ENCODE measurements around the gene LAPTM5.
"Not testable (repeated sequence)": the region's sequence is repeated elsewhere in the genome, so short reads cannot be mapped to it uniquely, and the experiment has no call there.

Gene LAPTM5

DNA sequence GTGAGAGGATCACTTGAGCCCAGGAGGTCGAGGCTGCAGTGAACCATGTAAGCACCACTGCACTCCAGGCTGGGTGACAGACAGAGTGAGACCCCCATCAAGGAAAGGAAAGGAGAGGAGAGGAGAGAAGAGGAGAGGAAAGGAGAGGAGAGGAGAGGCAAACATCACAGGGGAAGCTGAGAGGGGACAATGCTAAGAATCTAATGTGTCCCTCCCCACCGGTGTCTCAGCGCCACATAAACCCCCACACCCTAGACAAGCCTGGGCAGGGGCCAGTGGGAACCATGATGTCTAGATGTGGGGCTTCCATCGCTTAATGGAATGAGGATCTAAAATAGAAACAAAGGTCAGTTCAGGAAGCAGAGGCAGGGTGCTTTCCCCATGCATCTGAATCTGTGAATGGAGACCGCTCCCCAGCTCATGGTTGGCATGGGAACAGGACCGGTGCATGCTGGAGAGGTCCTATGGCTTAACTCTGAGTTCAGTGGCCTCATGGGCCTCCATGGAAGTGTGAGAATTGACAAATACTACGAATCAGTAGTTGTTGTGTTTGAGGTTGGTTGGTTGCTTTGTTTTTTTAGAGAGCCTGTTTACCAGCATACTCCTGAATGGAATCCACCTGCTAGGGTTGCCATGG, 16.3 kb upstream of the LAPTM5 start:
- peak; percentile 55 for FAIRE-seq
- DNase-seq (ENCODE audit: low spot score), result no peak

DNA sequence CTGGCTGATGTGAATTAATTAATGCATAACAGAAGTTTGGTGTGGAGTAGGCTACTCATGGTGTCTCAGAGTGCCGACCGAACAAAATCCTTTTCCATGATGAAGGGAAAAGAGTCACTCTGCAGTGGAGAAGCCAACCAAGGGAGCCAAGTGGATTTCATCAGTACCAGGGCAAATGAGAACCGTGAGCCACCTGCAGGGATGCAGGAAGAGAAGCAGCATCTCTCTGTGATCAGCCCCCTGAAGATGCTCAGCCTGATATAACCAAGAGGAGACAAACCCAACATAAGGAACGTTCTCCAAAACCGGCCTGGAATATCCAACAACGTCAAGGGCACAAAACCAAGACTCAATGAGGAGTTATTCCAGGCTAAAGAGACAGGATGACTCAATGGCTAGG, 13.4 kb upstream of the LAPTM5 start:
- FAIRE-seq (no peak), DNase-seq (ENCODE audit: low spot score) (no peak)

DNA sequence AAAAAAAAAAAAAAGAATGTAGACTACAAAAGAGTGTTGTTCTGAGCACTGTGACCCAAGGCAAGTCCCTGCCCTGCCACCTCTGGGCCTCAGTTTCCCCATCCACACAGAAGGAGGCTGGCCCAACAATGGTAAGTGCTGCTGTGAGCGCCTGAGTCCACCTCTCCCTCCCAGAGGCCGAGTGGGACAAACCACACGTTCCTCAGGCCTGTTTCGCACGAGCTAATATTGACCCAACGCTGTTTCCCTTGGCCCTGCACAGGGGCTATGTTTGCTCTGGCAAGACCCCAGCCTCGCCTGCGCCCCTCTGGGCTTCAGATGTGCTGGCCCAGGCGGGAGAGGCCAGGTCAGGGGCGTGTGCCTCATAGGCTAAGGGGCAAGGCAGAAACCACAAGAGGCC, 12.6 kb upstream of the LAPTM5 start:
- FAIRE-seq (no peak), DNase-seq (ENCODE audit: low spot score) (no peak)

DNA sequence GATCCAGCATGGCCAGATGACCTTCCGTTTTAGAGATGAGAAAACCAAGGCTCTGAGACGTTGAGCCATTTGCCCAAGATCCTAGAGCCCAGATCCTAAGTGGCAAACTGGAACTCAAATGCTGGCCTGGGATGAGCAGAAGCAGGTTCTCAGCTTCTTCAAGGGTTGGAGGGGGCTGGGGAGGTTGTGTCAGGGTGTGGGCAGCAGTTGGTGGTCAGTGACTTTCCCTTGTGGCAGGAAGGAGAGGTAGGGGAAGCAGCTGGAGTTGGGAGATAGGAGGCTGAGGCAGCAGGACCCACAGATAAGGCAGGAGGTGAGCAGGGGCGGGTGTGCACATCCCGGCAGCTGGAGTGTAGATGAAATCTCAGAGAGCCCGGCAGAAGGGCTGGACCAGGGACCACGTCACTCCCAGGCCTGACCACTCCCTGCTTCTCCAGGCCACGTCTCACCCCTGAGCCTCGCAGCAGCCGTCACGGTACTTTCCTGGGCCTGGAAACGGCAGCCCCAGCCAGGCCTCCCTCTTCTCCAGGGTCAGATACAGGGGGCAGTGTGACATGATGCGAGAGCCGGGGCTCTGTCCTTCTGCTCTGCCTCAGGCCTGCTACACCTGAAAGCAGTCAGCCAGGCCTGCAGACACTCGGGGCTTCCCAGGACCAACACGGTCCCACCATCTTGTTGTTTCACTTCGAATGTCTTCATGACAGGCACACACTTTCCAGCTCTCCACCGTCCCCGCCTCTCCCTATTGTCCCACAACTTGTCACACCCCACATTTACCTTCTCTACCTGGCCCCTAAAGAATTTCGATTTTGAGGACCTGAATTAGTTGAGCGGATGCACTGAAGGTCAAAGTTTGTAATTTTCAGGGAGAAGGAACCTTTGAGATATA, 11.5 kb upstream of the LAPTM5 start:
- FAIRE-seq (no peak), DNase-seq (ENCODE audit: low spot score) (no peak)

DNA sequence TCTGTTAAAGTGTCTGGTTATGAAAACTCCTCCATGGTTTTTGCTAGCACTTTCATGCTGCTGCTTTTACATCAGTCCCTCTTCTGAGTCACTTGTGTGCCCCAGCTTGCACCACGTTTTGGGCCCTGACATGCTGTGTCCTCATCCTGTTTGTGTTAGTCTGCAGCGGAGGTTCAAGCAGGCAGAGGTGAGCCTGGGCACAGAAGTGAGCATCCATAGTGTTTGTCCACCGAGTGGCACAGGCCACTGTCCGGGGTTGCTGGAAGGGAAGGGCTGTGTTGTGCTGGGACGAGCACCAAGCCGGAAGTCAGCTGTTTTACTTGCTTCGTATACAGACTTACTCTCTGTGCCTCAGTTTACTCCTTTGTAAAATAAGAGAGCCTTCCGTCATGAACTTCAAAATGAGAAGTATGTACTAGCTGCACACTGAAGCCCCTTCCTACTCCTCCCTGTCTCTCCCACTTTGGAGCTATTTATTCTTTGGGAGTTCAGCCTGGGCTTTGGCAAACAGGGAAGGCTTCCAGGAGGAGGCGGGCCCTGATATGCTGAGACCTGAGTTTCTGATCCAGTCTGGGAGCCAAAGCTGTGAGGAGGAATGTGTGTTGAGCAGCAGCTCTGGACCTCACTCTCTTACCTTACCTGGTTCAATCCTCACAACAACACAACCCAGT, 10.7 kb upstream of the LAPTM5 start:
- peak; percentile 20 for FAIRE-seq

DNA sequence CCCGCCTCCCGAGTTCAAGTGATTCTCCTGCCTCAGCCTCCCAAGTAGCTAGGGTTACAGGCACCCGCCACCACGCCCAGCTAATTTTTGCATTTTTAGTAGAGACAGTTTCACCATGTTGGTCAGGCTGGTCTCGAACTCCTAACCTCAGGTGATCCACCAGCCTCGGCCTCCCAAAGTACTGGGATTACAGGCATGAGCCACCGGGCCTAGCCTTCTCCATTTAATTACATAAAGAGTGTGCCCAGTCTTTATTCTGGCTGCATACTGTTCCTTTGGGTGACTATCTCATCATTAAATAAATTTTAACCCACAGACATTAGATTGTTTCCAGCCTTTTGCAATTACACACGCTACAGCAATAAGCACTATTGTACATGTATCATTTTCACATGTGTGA, 9.4 kb upstream of the LAPTM5 start:
- not testable (repeated sequence) for DNase-seq (ENCODE audit: low spot score); FAIRE-seq

More for the DNA sequence above, 10.7 kb upstream of the LAPTM5 start:
- no peak for DNase-seq (ENCODE audit: low spot score)

DNA sequence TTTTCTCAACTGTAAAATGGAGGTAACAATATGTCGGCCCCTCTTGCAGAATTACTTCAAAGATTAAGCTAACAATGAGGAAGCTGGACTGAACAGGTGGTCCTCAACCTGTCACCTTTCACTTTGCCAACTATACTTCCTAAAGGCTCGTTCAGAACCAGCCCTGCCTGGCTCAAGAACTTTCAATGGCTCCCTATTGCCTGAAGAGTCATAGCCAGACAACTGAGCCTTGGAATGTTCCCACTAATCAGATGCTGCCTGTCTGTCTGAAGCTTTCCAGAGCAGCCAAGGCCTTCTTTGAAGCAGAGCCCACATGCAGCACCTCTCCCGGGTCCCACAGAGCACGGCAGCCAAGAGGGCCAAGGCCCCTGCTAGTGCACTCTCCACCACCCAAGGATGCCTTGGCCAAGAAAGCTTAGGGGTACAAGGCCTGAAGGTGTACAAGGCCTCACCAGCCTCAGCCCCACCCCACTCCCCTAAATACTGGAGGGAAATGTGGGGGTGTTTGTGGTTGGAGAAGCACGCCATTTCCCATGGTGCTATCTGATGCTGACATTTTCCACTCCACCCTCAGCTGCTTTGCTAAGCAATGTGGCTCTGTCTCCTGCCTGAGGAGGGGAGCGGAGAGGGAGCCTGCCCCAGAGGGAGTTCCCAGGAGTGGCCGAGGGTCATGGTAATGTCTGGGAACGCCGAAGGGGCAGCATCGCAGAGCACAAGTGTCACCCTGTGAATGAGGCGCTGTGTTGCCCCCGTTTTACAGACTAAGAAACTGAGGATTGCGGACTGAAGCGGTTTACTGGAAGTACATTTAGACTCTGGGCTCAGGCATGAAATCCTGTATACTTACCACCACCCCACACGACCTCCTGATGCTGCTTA, 8.2 kb upstream of the LAPTM5 start:
- FAIRE-seq, result no peak
- DNase-seq (ENCODE audit: low spot score), result no peak

DNA sequence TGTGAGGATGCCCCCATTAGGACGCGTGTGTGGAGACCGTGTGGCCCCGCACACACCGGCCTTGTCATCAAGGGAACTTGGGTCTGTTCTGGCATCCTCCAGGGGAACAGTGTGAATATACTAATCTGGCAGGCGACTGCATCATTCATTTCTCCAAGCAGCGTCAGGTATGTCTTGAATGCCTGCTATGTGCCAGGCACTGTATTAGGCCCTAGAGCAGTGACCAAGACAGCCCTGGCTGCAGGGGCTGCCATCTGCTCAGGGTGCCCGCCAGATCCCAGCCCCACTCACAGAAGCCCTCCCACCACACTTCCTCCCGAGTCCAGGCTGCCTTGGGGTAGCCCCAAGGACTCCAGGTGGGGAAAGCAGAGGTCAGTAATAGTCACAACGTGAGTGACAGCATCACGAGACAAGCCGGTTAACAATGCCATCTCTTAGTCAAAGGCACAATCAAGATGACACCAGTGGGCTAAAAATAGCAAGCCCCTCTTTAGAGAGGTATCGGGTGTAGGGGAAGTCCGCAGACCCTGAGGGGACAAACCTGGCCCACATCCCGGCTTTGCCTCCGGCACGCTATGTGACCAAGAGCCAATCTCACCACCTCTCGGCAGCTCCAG, 7.5 kb upstream of the LAPTM5 start:
- DNase-seq (ENCODE audit: low spot score), result no peak
- no peak for FAIRE-seq

DNA sequence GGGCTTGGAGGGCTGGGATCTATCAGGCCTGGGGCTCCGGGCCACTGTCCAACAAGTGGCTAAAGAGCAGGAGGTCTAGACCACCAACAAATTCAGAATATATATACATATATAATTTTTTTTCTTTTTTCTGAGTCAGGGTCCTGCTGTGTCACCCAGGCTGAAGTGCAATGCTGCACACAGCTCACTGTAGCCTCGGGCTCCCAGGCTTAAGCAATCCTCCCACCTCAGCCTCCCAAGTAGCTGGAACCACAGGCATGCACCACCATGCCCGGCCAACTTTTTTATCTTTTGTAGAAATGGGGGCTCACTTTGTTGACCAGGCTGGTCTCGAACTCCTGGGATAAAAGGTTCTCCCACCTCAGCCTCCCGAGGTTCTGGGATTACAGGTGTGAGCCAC, 6.8 kb upstream of the LAPTM5 start:
- FAIRE-seq (no peak), DNase-seq (ENCODE audit: low spot score) (no peak)

DNA sequence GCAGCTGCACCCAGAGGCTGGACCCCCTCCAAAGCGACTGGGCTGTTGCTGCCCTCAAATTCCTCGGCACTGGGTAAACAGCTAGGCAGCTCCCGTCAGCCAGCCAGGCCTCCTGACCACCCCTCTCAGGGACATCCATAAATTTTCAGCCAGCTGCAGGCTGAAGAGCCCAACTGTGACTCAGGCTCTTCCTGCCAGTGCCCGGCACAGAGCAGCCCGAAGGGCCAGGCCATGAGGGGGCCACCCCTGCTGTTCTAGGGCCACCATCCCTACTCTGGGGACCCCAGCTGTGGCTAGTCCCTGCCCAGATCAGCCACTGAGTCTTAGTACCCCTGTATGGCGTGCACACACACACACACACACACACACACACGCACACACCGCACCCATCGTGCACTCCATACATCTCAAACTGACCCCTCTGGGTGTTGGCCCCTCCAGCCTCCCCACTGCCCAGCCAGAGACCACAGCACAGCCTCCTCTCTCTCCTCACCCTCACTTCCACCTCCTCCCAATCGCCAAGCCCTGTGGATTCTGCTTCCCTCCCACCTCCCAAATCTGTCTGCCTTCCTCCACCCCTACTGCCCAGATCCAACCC, 6.2 kb upstream of the LAPTM5 start:
- DNase-seq (ENCODE audit: low spot score), result peak; percentile 70
- FAIRE-seq, result peak; percentile 9

DNA sequence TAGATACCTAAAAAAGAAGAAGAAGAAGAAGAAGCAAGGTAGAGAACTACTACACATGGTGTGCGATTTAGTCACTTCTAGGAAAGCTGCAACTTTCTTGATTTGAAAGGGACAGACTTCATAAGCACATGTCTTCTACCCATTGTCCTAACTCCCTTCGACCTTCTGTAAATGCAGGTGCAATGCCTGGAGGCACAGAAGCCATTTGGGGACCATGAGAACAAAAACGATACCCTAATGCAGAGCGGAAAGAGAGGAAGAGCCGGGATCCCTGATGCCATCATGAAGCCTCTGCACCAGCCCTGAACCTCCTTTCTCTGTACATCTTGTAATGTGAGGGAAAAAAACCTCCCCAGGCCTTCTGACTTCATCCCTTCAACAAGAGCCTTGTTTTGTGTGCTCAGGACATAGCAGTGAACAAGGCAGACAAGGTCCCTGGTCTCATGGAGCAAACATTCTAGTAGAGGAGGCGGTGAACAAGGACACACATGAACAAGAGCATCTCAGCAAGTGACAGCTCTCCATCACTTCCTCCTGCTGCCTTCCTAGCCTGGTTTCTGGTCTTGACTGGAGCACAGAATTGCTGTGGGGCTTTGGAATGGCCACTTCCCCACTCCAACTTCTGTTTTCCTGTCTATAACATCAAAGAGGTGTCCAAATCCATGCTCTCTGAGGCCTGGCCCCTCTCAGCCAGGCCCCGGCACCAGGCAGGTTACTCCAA, 5.5 kb upstream of the LAPTM5 start:
- FAIRE-seq (no peak), DNase-seq (ENCODE audit: low spot score) (no peak)

DNA sequence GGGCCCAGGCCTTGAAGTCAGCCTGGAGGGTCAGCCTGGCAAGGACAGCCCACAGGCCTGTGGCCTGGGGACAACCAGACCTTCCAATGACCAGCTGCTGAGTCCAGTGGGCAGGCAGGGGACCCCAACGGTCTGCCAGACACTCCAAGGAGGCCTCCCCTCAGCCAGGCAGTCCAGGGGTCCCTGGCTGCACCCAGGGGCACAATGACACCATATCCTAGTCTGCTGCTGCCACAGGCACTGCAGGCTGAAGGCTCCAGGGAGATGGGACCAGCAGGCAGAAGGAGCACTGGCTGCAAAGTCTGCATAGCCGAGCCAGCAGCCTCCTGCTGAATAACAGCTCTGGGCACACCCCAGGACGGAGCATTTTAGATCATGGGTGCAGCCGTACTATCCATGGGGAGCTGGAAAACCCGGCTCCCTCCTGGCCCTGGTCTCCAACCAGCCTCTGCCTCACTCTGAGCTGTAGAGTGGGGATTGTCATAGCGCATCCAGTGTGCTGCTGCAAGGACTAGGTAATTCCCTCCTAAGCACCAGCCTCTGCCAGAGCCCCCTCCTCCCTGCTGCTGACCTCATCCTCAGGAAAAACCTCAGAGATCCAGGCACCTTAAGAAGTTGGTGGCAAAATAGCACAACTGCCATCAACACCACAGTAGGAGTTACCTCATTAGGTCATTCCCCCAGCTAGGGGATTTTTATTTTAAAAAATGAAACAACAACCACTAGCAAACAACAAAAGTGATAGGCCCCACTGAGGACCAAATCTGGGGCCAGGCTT, 4.8 kb upstream of the LAPTM5 start:
- DNase-seq (ENCODE audit: low spot score) (no peak), FAIRE-seq (no peak)

DNA sequence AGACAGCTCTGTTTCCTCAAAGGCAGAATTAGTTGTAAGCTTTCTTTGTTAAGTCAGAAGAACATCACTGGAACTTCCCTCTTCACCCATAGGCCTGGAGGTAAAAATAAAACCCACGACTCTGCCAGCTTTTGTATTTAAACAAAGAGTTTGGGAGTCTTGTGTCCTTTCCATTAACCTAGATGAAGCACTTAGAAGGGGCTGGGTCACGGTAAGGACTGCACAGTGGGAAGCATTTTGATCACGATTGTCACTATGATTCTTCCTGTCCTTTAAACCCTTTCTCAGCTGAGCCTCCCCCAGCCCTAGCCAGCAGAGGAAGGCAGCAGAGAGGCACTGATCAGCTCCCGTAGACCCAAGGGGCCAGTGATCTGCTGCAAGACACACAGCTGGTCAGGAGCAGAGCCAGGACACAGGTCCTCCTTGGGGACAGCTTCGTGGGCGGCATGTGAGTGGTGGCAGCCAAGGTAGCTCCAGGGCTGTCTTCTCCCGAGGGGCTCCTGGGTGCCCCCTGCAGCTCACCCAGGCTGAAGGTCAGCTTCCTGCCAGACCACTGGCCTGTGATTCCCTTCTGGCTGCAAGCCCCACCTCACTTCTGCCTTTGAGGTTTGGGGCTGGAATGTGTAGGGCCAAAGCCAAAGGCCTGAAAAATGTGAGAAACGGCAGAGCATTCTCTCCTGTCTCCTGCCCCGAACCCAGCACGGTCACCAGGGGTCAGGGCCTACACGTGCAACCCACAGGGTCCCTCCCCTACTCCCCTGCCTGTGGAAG, 4.0 kb upstream of the LAPTM5 start:
- DNase-seq (ENCODE audit: low spot score) (no peak), FAIRE-seq (no peak)

DNA sequence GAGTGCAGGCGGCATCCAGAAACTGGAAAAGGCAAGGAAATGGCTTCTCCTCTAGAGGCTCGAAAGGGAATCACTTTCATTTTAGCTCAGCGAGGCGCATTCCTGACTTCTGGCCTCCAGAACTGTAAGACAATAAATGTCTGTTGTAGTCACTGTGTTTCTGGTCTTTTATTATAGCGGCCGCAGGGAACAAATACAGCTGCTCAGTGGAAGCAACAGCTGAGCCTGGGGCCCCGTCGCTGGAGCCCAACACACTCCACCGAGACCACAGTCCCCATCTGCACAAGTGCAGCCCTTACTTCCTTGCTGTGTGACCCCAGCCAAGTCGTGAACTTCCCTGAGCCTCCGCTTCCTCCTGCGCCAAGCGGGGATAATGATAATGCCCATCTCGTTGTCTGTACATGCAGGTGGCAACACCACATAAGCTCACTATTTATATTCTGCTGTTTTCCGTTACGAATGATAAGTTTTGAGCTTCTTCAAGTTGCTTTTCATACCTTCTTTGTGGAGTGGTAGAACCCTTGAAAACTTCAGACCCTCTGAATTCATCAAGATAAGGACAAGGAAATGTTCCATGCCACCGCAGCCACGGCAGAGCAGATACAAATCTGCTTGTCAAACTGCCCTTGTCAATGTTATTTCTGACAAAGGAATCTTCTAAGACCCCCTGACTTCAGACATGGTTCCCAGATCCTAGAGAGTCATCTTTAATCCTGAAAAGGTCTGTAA, 3.2 kb upstream of the LAPTM5 start:
- FAIRE-seq (no peak), DNase-seq (ENCODE audit: low spot score) (no peak)

DNA sequence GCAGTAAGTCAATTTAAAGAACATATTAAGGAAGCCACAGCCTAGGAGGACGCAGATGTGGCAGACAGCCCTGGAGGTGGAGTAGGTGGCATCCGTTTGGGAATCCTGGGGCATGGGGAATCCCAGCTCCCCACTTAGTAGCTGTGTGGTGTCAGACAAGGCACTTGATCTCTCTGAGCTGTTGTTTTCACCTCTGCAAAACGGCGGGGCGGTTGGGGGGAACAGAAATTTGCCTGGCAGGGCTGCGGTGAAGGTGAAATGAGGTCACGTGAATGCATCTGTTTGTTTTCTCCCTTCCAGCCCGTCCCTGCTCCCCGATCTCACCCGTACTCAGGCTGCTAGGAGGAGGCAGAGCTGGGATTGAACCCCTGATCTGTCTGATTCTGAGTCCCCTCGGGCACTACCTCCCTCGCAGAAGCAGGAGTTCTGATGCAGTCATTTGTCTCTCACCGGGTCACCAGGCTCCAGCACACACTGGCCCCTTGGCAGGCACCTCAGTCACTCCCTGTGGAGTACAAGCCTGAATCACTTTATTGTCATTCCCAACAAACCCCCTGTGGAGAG, 2.2 kb upstream of the LAPTM5 start:
- FAIRE-seq (no peak), DNase-seq (ENCODE audit: low spot score) (no peak)

DNA sequence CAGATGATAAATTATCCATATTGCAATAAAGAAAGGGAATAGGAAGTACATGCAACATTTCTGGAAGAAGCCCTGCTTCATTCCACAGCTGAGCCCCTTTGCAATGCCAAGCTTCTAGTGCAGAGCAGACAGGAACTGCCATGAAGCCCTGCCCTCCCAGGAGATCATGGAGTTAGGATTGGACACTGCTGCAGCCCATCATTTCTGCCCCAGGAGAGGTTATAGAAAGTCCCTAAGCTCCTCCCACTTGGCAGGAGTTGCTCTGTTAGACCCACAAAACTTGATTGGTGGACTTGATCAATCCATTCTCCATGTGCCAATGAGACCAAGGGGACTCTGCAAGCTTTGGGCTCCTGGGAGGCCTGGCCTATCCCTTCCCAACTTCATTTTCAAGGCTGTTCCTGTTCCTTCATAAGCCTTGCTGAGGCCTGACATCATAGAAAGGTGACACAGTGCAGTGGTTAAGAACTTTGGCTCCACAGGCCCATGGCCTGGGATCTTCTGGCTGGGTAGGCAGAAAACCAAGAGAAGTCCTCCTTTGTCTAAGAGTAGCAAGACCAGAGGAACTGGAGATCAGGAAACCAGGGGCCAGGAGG, 1.3 kb upstream of the LAPTM5 start:
- no peak for FAIRE-seq
- DNase-seq (ENCODE audit: low spot score), result no peak

DNA sequence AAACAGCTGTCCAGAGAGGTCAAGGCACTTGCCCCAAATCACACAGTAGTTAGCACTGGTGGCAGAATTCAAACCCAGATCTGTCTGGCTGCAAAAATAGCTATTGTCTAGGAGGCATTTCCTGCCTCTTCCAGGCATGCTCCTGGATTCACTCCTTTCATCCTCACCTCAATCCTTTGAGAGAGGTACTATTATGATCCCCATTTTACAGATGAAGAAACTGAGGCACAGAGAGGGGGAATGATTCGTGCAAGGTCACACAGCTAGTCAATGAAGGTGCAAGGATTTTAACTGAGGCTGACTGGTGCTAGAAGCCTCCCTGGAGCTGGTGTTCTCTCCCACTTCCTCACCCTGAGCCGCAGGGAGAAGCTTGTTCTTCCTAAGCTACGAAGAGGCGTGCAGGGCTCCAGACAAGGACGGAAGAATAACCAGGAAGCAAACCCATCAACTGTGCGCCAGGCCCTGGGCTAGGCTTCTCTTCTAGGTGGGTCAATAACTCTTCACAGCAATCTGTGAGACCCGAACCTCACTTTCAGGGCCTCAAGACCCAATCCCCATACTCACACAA, 631 bp upstream of the LAPTM5 start:
- FAIRE-seq (no peak), DNase-seq (ENCODE audit: low spot score) (no peak)
